Mesendoderm (in vitro differentiated cells): Measurements from ENCODE around the gene CD46.

Experiments used
- DNase-seq: peaks from one replicate; pipeline ENCODE4 v3.0.0; 2013
- H2AK5ac ChIP-seq: 2 replicates; pipeline ENCODE4 v1.6.1; 2013; ENCODE audit warnings: low read length, inconsistent platforms
- H2BK120ac ChIP-seq: 2 replicates; pipeline ENCODE4 v1.6.1; 2013; ENCODE audit warnings: low read depth, mild to moderate bottlenecking, low read length, moderate library complexity, mixed read lengths
- H2BK15ac ChIP-seq: replicated peaks from 2 replicates; pipeline ENCODE4 v1.6.1; 2013; ENCODE audit warnings: low read depth, mild to moderate bottlenecking, moderate library complexity
- H2BK5ac ChIP-seq: 2 replicates; pipeline ENCODE4 v1.6.1; 2013; ENCODE audit warnings: low read length, inconsistent platforms
- H3K18ac ChIP-seq: 2 replicates; pipeline ENCODE4 v1.6.1; 2013; ENCODE audit warnings: mild to moderate bottlenecking, low read length, mixed read lengths
- H3K23ac ChIP-seq: one replicate; pipeline ENCODE4 v1.6.1; 2013; ENCODE audit warnings: low read length
- H3K27ac ChIP-seq: 2 replicates; pipeline ENCODE4 v1.5.1; 2013; ENCODE audit warnings: low read depth, mild to moderate bottlenecking, inconsistent platforms, low read length, moderate library complexity
- H3K27me3 ChIP-seq: 2 replicates; pipeline ENCODE4 v1.6.1; 2013; ENCODE audit warnings: low read length, control low read depth, mild to moderate bottlenecking, inconsistent platforms; ENCODE audit not compliant: insufficient read depth, poor library complexity
- H3K36me3 ChIP-seq: 2 replicates; pipeline ENCODE4 v1.6.1; 2013; ENCODE audit warnings: low read length, inconsistent platforms; ENCODE audit not compliant: control insufficient read depth, insufficient read depth
- H3K4ac ChIP-seq: one replicate; pipeline ENCODE4 v1.6.1; 2013; ENCODE audit warnings: low read depth, mild to moderate bottlenecking, low read length, moderate library complexity
- H3K4me1 ChIP-seq: 2 replicates; pipeline ENCODE4 v1.6.1; 2013; ENCODE audit warnings: low read depth, low read length, inconsistent platforms; ENCODE audit not compliant: control insufficient read depth
- H3K4me2 ChIP-seq: 2 replicates; pipeline ENCODE4 v1.6.1; 2013; ENCODE audit warnings: low read length
- H3K4me3 ChIP-seq: 2 replicates; pipeline ENCODE4 v1.5.1; 2013; ENCODE audit warnings: mild to moderate bottlenecking, low read length
- H3K56ac ChIP-seq: one replicate; pipeline ENCODE4 v1.6.1; 2013; ENCODE audit warnings: low read length
- H3K79me1 ChIP-seq: 2 replicates; pipeline ENCODE4 v1.6.1; 2013; ENCODE audit warnings: low read length, inconsistent platforms
- H3K79me2 ChIP-seq: 2 replicates; pipeline ENCODE4 v1.6.1; 2013; ENCODE audit warnings: mild to moderate bottlenecking, low read length; ENCODE audit not compliant: control insufficient read depth, insufficient read depth
- H3K9ac ChIP-seq: 2 replicates; pipeline ENCODE4 v1.6.1; 2013; ENCODE audit warnings: low read length, inconsistent platforms
- H4K5ac ChIP-seq: one replicate; pipeline ENCODE4 v1.6.1; 2013; ENCODE audit warnings: low read length
- H4K8ac ChIP-seq: one replicate; pipeline ENCODE4 v1.6.1; 2013; ENCODE audit warnings: low read depth, mild to moderate bottlenecking, control low read depth, low read length, moderate library complexity
- WGBS: extraction: QIAGEN DNeasy Blood & Tissue Kit; methylation state at CpG from one replicate; pipeline ENCODE4 v1.1.7; 2013; ENCODE audit warnings: low lambda C conversion rate, missing lambda C conversion rate; ENCODE audit not compliant: insufficient coverage; ENCODE audit errors: extremely low coverage; 5-methylcytosine and 5-hydroxymethylcytosine counted together

CD46 gene

DNA sequence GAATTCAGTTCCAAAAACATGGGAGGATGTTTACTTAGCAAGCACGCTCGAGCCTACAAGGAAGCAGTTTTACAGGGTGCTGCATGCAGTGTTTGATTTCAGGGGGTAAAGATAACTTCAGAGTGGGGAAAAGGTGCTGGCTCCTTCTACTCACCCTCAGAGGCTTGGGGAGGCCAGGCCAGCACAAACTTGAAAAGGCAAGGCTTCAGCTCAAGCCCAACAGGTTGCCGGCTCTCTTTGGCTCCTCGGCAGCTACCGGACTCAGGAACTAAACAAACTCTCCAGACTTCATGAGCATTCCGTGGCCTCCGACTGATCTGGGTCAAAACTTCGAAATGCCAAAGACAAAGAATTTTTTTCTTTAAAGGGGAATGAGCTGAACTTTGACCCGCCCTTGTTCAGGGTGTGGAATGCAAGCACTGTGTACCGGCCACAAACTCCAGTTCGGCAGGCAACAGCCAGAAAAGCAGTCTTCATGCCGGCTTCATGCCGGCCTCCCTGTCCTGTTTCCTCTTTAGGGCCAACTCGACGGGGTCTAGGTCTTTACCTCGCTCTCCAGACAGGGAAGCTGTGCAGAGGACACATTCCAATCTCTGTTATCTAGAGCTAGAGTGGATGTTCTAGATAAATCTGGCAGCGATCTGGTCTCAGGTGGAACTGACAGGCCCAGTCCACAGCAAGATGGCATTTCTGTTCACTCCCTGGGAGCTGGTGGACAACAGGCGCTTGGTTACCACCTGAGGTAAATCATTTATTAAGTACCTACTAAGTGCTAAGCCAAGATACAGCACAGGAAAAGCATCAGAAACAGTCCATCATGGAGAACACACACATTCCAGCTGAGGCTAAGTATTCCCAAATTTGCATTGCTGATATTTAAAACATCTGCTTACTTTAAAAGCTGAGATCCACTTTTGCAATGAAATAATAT, 75.0 kb downstream of the CD46 start:
- H4K5ac ChIP-seq, result no peak overlapping the region
- H3K36me3 ChIP-seq, result no peaks in the 10 kb centered on the region
- H3K79me2 ChIP-seq, result no peaks in the 10 kb centered on the region
- H2AK5ac ChIP-seq, result no peak overlapping the region
- H3K79me1 ChIP-seq, result no peaks in the 10 kb centered on the region
- H3K23ac ChIP-seq, result no peak overlapping the region
- H3K27ac ChIP-seq, result no peak overlapping the region
- no peak overlapping the region for H3K4me3 ChIP-seq
- no peak for DNase-seq
- no peak overlapping the region for H4K8ac ChIP-seq
- no peak overlapping the region for H3K56ac ChIP-seq
- no peak overlapping the region for H3K18ac ChIP-seq
- no peaks in the 10 kb centered on the region for H3K4me1 ChIP-seq
- no peak overlapping the region for H2BK5ac ChIP-seq
- no peak overlapping the region for H2BK120ac ChIP-seq
- H3K27me3 ChIP-seq, result no peaks in the 10 kb centered on the region
- H3K4ac ChIP-seq, result no peak overlapping the region
- no peak overlapping the region for H3K9ac ChIP-seq
- WGBS, result no CpG with 5 or more reads among the region's 18 CpGs
- no peak overlapping the region for H3K4me2 ChIP-seq
- no peak overlapping the region for H2BK15ac ChIP-seq

DNA sequence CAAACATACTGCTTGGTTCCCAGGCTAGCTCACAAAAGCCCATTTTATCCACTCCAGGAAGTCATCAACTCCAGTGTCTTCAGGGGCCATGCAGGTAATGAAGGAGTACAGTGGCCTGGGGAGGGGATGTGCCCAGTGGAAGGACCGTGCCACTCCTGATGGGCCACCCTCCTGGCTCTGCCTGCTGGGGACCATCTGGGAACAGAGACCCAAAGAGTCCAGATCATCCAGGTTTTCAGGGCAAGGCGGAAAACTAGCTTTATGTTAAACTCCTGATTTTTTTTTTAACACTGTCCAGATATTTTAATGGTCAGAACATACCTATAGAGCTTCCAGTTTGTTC, 75.6 kb downstream of the CD46 start:
- no peak overlapping the region for H2AK5ac ChIP-seq
- no peaks in the 10 kb centered on the region for H3K79me1 ChIP-seq
- no peak overlapping the region for H3K4me2 ChIP-seq
- H3K56ac ChIP-seq, result no peak overlapping the region
- DNase-seq, result no peak
- no peak overlapping the region for H2BK15ac ChIP-seq
- no peak overlapping the region for H2BK5ac ChIP-seq
- H3K27me3 ChIP-seq, result no peaks in the 10 kb centered on the region
- WGBS, result no CpG with 5 or more reads among the region's 2 CpGs
- no peak overlapping the region for H3K4ac ChIP-seq
- H3K23ac ChIP-seq, result no peak overlapping the region
- no peak overlapping the region for H4K8ac ChIP-seq
- H3K27ac ChIP-seq, result no peak overlapping the region
- no peaks in the 10 kb centered on the region for H3K4me1 ChIP-seq
- H3K36me3 ChIP-seq, result no peaks in the 10 kb centered on the region
- H3K4me3 ChIP-seq, result no peak overlapping the region
- H2BK120ac ChIP-seq, result no peak overlapping the region
- H3K18ac ChIP-seq, result no peak overlapping the region
- H3K79me2 ChIP-seq, result no peaks in the 10 kb centered on the region
- H3K9ac ChIP-seq, result no peak overlapping the region
- H4K5ac ChIP-seq, result no peak overlapping the region

DNA sequence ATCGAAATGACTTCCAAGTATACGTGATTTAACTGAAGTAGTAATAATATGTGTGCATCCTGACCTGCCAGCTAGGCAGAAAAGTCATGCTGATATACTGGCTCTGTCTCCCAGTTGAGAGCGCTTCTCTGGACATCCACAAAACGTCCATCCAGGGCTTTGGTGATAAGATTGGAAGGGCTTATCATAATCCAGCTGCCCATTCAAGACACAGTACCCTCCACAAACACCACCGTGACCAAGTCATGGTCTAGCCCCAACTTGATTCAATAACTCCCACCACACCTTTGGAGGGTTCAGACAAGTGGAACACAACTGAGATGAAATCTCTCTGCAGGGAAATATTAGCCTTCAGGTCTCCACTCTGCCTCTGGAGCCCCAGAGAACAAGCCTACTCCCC, 76.2 kb downstream of the CD46 start:
- no peak overlapping the region for H2BK5ac ChIP-seq
- no peak overlapping the region for H3K4me3 ChIP-seq
- no peak overlapping the region for H2BK120ac ChIP-seq
- no peaks in the 10 kb centered on the region for H3K27me3 ChIP-seq
- H3K4me1 ChIP-seq, result no peaks in the 10 kb centered on the region
- no peak overlapping the region for H2BK15ac ChIP-seq
- DNase-seq, result no peak
- no peak overlapping the region for H4K5ac ChIP-seq
- H3K4ac ChIP-seq, result no peak overlapping the region
- no peaks in the 10 kb centered on the region for H3K79me1 ChIP-seq
- H3K36me3 ChIP-seq, result no peaks in the 10 kb centered on the region
- no peak overlapping the region for H3K23ac ChIP-seq
- H4K8ac ChIP-seq, result no peak overlapping the region
- H3K18ac ChIP-seq, result no peak overlapping the region
- H3K27ac ChIP-seq, result no peak overlapping the region
- no peak overlapping the region for H2AK5ac ChIP-seq
- no peak overlapping the region for H3K4me2 ChIP-seq
- WGBS, result no CpG with 5 or more reads among the region's 5 CpGs
- H3K79me2 ChIP-seq, result no peaks in the 10 kb centered on the region
- H3K56ac ChIP-seq, result no peak overlapping the region
- H3K9ac ChIP-seq, result no peak overlapping the region

DNA sequence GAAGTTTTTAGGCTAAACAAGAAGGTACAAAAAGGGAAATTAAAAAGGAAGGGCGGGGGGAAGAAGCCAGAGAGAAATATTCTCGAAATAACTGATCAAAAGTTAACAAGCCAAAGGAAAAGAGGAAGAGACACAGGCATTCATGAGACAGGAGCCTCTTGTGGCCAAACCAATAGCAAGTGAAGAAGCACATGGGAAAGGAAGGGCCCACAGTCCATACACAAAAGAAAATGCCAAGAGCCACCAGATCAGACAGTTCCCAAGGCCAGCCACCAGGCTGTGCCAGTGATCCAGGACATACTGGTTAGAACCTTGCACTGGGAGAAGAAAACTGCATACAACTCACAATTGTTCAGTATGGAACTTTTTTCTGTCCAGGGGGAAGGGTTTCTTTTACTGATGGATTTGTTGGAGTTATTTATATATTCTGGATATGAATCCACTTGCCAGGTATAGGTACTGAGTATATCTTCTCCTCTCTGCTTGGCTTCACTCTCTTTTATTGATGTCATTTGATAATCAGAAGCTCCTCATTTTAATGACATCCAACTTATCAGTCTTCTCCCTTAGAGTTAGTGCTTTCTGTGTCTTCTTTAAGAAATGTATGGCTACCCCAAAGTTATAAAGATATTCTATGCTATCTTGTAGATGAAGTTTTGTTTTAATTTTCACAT, 76.8 kb downstream of the CD46 start:
- H3K36me3 ChIP-seq, result no peaks in the 10 kb centered on the region
- no peak overlapping the region for H3K56ac ChIP-seq
- no CpG with 5 or more reads among the region's 2 CpGs for WGBS
- H3K79me1 ChIP-seq, result no peaks in the 10 kb centered on the region
- no peak overlapping the region for H2BK15ac ChIP-seq
- H2BK120ac ChIP-seq, result no peak overlapping the region
- H3K9ac ChIP-seq, result no peak overlapping the region
- no peak overlapping the region for H3K4me3 ChIP-seq
- DNase-seq, result peak; percentile 94
- no peak overlapping the region for H4K8ac ChIP-seq
- H3K79me2 ChIP-seq, result no peaks in the 10 kb centered on the region
- H3K23ac ChIP-seq, result no peak overlapping the region
- no peak overlapping the region for H2AK5ac ChIP-seq
- H3K4me2 ChIP-seq, result no peak overlapping the region
- H4K5ac ChIP-seq, result no peak overlapping the region
- no peak overlapping the region for H2BK5ac ChIP-seq
- H3K4ac ChIP-seq, result no peak overlapping the region
- H3K4me1 ChIP-seq, result no peaks in the 10 kb centered on the region
- no peak overlapping the region for H3K18ac ChIP-seq
- no peaks in the 10 kb centered on the region for H3K27me3 ChIP-seq
- no peak overlapping the region for H3K27ac ChIP-seq

DNA sequence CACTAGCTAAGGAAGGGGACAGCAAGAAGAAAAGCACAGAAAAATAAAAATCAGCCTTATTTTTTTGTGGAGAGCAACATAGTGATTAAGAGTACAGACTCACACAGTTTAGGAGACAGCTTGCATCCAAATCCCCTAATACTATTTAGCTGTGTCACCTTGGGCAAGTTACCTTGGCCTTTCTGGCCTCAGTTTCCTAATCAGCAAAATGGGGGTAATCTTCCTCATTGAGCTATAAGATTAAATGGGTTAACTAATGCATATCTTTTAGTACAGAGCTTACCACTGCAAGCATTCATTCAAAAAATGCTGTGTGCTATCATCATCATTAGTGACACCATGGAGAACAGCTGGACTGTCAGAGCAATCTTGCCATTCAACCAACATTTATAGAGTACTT, 77.7 kb downstream of the CD46 start:
- no peak overlapping the region for H3K4ac ChIP-seq
- no peak overlapping the region for H2BK5ac ChIP-seq
- no peaks in the 10 kb centered on the region for H3K79me1 ChIP-seq
- no peak overlapping the region for H3K4me3 ChIP-seq
- H2BK120ac ChIP-seq, result no peak overlapping the region
- no peak overlapping the region for H2BK15ac ChIP-seq
- no peak overlapping the region for H3K9ac ChIP-seq
- DNase-seq, result no peak
- no peak overlapping the region for H4K5ac ChIP-seq
- no peak overlapping the region for H4K8ac ChIP-seq
- no peak overlapping the region for H3K18ac ChIP-seq
- H3K4me2 ChIP-seq, result no peak overlapping the region
- H3K4me1 ChIP-seq, result no peaks in the 10 kb centered on the region
- H3K36me3 ChIP-seq, result no peaks in the 10 kb centered on the region
- no peak overlapping the region for H2AK5ac ChIP-seq
- H3K23ac ChIP-seq, result no peak overlapping the region
- no peak overlapping the region for H3K56ac ChIP-seq
- H3K27ac ChIP-seq, result no peak overlapping the region
- no peaks in the 10 kb centered on the region for H3K79me2 ChIP-seq
- no peaks in the 10 kb centered on the region for H3K27me3 ChIP-seq
